ENCODE data around the gene CCND1.

DNA sequence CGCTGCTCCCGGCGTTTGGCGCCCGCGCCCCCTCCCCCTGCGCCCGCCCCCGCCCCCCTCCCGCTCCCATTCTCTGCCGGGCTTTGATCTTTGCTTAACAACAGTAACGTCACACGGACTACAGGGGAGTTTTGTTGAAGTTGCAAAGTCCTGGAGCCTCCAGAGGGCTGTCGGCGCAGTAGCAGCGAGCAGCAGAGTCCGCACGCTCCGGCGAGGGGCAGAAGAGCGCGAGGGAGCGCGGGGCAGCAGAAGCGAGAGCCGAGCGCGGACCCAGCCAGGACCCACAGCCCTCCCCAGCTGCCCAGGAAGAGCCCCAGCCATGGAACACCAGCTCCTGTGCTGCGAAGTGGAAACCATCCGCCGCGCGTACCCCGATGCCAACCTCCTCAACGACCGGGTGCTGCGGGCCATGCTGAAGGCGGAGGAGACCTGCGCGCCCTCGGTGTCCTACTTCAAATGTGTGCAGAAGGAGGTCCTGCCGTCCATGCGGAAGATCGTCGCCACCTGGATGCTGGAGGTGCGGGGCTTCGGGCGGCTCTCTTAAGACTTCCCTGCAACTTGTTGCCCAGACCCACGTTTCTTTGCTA is at the start of gene CCND1:
- TF ChIP-seq, protein P1, sequence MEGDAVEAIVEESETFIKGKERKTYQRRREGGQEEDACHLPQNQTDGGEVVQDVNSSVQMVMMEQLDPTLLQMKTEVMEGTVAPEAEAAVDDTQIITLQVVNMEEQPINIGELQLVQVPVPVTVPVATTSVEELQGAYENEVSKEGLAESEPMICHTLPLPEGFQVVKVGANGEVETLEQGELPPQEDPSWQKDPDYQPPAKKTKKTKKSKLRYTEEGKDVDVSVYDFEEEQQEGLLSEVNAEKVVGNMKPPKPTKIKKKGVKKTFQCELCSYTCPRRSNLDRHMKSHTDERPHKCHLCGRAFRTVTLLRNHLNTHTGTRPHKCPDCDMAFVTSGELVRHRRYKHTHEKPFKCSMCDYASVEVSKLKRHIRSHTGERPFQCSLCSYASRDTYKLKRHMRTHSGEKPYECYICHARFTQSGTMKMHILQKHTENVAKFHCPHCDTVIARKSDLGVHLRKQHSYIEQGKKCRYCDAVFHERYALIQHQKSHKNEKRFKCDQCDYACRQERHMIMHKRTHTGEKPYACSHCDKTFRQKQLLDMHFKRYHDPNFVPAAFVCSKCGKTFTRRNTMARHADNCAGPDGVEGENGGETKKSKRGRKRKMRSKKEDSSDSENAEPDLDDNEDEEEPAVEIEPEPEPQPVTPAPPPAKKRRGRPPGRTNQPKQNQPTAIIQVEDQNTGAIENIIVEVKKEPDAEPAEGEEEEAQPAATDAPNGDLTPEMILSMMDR (IDR thresholded peaks at IDR 0.05; ENCODE audit: poor library complexity): peak; percentile 28
- TF ChIP-seq EZH2 (IDR thresholded peaks at IDR 0.05; ENCODE audit: borderline replicate concordance): no peak
- no peak for TF ChIP-seq EZH2phosphoT487 (IDR thresholded peaks at IDR 0.05; ENCODE audit: low read depth, severe bottlenecking, unreplicated experiment)

All from hepatocyte (in vitro differentiated cells).